ENCODE data around the gene ZEB1.

Gene ZEB1

DNA sequence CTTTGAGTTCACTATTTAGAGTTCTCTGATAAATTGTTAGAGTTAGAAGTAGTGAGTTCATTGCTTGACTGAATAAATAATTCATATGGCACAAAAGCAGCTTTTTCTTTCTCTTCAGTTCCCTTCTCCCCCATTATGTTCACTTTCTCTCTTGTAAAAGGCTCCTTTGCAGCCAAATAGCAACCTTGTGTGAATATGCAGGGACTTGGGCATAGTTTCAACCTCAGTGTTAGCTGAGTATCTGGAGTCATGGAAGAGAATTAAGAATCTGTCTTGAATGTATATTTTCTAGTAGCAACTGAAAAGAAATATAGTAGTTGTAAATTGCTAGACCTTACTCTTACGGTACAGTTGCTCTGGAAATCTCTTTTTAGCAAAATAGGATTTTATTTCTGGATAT, 31.9 kb downstream of the ZEB1 start:
- no peaks in the 10 kb centered on the region for H3K27me3 ChIP-seq (replicated peaks; ENCODE audit: insufficient read depth, low read length)
- no peaks in the 10 kb centered on the region; the same call in 1 of the 2 replicates for H3K36me3 ChIP-seq (replicated peaks; ENCODE audit: insufficient read depth, low read length)
- H3K9me3 ChIP-seq (replicated peaks; ENCODE audit: insufficient read depth, low read length), result no peaks in the 10 kb centered on the region
- H3K9me2 ChIP-seq (replicated peaks; ENCODE audit: insufficient read depth, low read length), result no peaks in the 10 kb centered on the region
- DNase-seq, result no peak
- TF ChIP-seq EZH2 (optimal IDR thresholded peaks at IDR 0.05; ENCODE audit: low read depth, low read length) (no peak), EZH2phosphoT487 (IDR thresholded peaks at IDR 0.05; ENCODE audit: low read length) (no peak)
- TF ChIP-seq, protein P1, sequence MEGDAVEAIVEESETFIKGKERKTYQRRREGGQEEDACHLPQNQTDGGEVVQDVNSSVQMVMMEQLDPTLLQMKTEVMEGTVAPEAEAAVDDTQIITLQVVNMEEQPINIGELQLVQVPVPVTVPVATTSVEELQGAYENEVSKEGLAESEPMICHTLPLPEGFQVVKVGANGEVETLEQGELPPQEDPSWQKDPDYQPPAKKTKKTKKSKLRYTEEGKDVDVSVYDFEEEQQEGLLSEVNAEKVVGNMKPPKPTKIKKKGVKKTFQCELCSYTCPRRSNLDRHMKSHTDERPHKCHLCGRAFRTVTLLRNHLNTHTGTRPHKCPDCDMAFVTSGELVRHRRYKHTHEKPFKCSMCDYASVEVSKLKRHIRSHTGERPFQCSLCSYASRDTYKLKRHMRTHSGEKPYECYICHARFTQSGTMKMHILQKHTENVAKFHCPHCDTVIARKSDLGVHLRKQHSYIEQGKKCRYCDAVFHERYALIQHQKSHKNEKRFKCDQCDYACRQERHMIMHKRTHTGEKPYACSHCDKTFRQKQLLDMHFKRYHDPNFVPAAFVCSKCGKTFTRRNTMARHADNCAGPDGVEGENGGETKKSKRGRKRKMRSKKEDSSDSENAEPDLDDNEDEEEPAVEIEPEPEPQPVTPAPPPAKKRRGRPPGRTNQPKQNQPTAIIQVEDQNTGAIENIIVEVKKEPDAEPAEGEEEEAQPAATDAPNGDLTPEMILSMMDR (IDR thresholded peaks at IDR 0.05; ENCODE audit: low read length), result no peak
- no peaks in the 10 kb centered on the region; the same call in 1 of the 2 replicates for H3F3A ChIP-seq (ENCODE audit: insufficient read depth, low read length)
- H3K27ac ChIP-seq (ENCODE audit: low read length), result no peak overlapping the region
- H3K9ac ChIP-seq (ENCODE audit: low read length), result no peak overlapping the region
- H3K79me2 ChIP-seq (ENCODE audit: low read length), result peaks cover 66% of the 10 kb centered on the region
- H4K20me1 ChIP-seq (ENCODE audit: insufficient read depth, low read length), result no peaks in the 10 kb centered on the region
- H3K4me3 ChIP-seq (ENCODE audit: low read length), result no peak overlapping the region
- no peak overlapping the region for H2AFZ ChIP-seq (ENCODE audit: low read length)
- peaks cover 17% of the 10 kb centered on the region; the same call in 1 of the 2 replicates for H3K4me1 ChIP-seq (ENCODE audit: low read length)
- H3K4me2 ChIP-seq (ENCODE audit: low read depth, low read length), result no peak overlapping the region

DNA sequence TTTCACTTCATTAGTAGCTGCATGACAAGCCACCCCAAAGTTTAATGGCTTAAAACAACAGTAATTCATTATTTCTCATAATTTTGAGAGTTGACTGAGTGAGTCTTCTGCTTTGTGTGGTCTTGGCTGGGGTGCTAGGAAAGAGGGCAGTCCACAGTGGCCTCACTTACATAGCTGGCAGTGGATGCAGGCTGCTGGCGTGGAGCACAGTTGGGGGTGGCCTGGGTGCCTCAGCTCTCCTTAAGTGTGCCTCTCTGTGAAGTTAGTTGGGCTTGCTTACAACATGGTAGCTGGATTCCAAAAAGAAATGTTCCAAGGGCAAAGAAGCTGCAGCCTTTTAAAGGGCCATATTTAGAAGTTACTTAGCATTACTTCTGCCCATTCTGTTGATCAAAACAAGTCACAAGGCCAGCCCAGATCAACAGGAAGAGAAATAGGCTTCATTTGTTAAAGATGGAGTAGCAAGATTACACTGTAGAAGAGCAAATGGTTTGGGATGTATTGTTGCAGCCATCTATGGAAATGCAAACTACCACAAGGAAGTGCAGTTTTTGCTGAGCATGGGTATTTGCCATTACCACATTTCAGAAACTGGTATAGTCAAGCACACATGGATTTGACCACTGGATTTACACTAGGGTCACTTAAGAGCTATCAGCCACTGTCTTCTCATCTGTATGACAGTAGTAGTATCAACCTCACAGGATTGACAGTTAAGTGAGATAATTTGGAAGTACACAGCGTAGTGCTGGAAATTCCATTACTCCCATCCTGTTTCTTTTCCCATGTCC, 33.6 kb downstream of the ZEB1 start:
- H3K9ac ChIP-seq (ENCODE audit: low read length), result no peak overlapping the region
- H3K27ac ChIP-seq (ENCODE audit: low read length), result no peak overlapping the region
- no peak for DNase-seq
- TF ChIP-seq EZH2phosphoT487 (IDR thresholded peaks at IDR 0.05; ENCODE audit: low read length) (no peak), EZH2 (optimal IDR thresholded peaks at IDR 0.05; ENCODE audit: low read depth, low read length) (no peak)
- TF ChIP-seq, protein P1 (IDR thresholded peaks at IDR 0.05; ENCODE audit: low read length), result no peak
- no peak overlapping the region for H3K4me3 ChIP-seq (ENCODE audit: low read length)
- no peaks in the 10 kb centered on the region; the same call in 1 of the 2 replicates for H3K36me3 ChIP-seq (replicated peaks; ENCODE audit: insufficient read depth, low read length)
- peaks cover 52% of the 10 kb centered on the region for H3K79me2 ChIP-seq (ENCODE audit: low read length)
- no peaks in the 10 kb centered on the region for H4K20me1 ChIP-seq (ENCODE audit: insufficient read depth, low read length)
- no peaks in the 10 kb centered on the region for H3K9me2 ChIP-seq (replicated peaks; ENCODE audit: insufficient read depth, low read length)
- H3K27me3 ChIP-seq (replicated peaks; ENCODE audit: insufficient read depth, low read length), result no peaks in the 10 kb centered on the region
- no peak overlapping the region for H3K4me2 ChIP-seq (ENCODE audit: low read depth, low read length)
- no peaks in the 10 kb centered on the region for H3K9me3 ChIP-seq (replicated peaks; ENCODE audit: insufficient read depth, low read length)
- no peaks in the 10 kb centered on the region; the same call in 1 of the 2 replicates for H3F3A ChIP-seq (ENCODE audit: insufficient read depth, low read length)
- no peak overlapping the region for H2AFZ ChIP-seq (ENCODE audit: low read length)
- H3K4me1 ChIP-seq (ENCODE audit: low read length), result peaks cover 17% of the 10 kb centered on the region; the same call in 1 of the 2 replicates

DNA sequence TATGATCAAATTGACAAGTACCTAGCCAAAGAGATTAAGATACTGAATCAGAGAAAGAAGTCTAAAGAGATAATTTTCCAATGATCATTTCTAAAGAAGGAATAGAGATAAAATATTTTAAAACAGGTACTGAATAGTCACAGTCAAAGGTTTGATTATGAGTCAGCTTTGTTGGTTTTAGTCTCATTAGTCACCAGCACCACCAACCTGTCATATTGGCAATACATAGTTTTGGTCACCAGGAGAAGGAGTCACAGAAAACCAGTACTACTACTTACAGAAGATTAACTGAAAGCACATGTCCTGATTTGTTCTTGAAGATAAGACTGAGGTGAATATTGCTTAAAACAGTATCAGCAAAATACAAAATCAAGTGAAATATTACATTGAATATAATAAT, 34.6 kb downstream of the ZEB1 start:
- Histone ChIP-seq H3K4me3 (ENCODE audit: low read length) (no peak overlapping the region), H3K27me3 (replicated peaks; ENCODE audit: insufficient read depth, low read length) (no peaks in the 10 kb centered on the region), H3K36me3 (replicated peaks; ENCODE audit: insufficient read depth, low read length) (no peaks in the 10 kb centered on the region; the same call in 1 of the 2 replicates), H3K4me2 (ENCODE audit: low read depth, low read length) (no peak overlapping the region), H2AFZ (ENCODE audit: low read length) (no peak overlapping the region), H3K9me3 (replicated peaks; ENCODE audit: insufficient read depth, low read length) (no peaks in the 10 kb centered on the region), H4K20me1 (ENCODE audit: insufficient read depth, low read length) (no peaks in the 10 kb centered on the region), H3K79me2 (ENCODE audit: low read length) (peaks cover 48% of the 10 kb centered on the region), H3F3A (ENCODE audit: insufficient read depth, low read length) (no peaks in the 10 kb centered on the region), H3K9me2 (replicated peaks; ENCODE audit: insufficient read depth, low read length) (no peaks in the 10 kb centered on the region), H3K4me1 (ENCODE audit: low read length) (peaks cover 13% of the 10 kb centered on the region; the same call in 1 of the 2 replicates), H3K27ac (ENCODE audit: low read length) (no peak overlapping the region), H3K9ac (ENCODE audit: low read length) (no peak overlapping the region)
- no peak for DNase-seq
- TF ChIP-seq EZH2phosphoT487 (IDR thresholded peaks at IDR 0.05; ENCODE audit: low read length) (no peak), EZH2 (optimal IDR thresholded peaks at IDR 0.05; ENCODE audit: low read depth, low read length) (no peak)
- TF ChIP-seq, protein P1 (IDR thresholded peaks at IDR 0.05; ENCODE audit: low read length), result no peak
